T-cell (primary cell): ENCODE data around the gene SVIL. TPM values are rescaled to one million over a fixed set of nuclear protein-coding genes. Genes with fewer than 3 reads are reported as not detected.
"Not testable (repeated sequence)": the region's sequence is repeated elsewhere in the genome, so short reads cannot be mapped to it uniquely, and the experiment has no call there.

ENCODE experiments used
- ATAC-seq, 4 experiments: fragments of 200-7000 bp in 3 of 4; fragments of 150-1000 bp in 1 of 4; cut with Tn5 transposase; replicated peaks in 1 of 4; 1 replicate in 3 of 4; 2 replicates in 1 of 4; pipeline ENCODE4 v1.10.0; 2021; ENCODE audit warnings: moderate library complexity in 3 of 4, mild to moderate bottlenecking in 2 of 4, moderate number of reproducible peaks in 1 of 4
- CTCF ChIA-PET, 2 donors: fragments of 300-600 bp; sonication (Branson Sonifier 250); formaldehyde crosslinking; loops; one replicate each; lab custom pipeline; 2022; ENCODE audit warnings: antibody characterized with exemption in 2 of 2; lab: Charles Lee
- POLR2A ChIA-PET, 2 donors: fragments of 300-600 bp; sonication (Branson Sonifier 250); formaldehyde crosslinking; loops; one replicate each; lab custom pipeline; 2022; ENCODE audit warnings: antibody characterized with exemption in 2 of 2; lab: Charles Lee
- DNase-seq, 35 experiments: peaks; one replicate each; pipeline versions ENCODE4 v3.0.0 to v3.0.0-alpha.2; 2013 to 2023
- H3K27ac ChIP-seq: one replicate; pipeline ENCODE4 v1.5.1; 2013; ENCODE audit warnings: low read length
- H3K27me3 ChIP-seq, 2 experiments: replicated peaks in 1 of 2; 1 replicate in 1 of 2; 2 replicates in 1 of 2; pipeline versions ENCODE4 v1.6.1 to v1.7.0; 2013; ENCODE audit warnings: low read length in 1 of 2, mixed read lengths in 1 of 2; ENCODE audit not compliant: control insufficient read depth in 2 of 2, insufficient read depth in 2 of 2; ENCODE audit errors: extremely low read depth in 1 of 2
- H3K36me3 ChIP-seq, 2 donors: 1 replicate in 1 of 2; 2 replicates in 1 of 2; pipeline versions ENCODE4 v1.6.1 to v1.7.0; 2013; ENCODE audit warnings: low read length in 1 of 2; ENCODE audit not compliant: control insufficient read depth in 2 of 2, insufficient read depth in 1 of 2; ENCODE audit errors: extremely low read depth in 1 of 2
- H3K4me1 ChIP-seq, 2 experiments: 1 replicate in 1 of 2; 2 replicates in 1 of 2; pipeline versions ENCODE4 v1.6.1 to v1.7.0; 2013; ENCODE audit warnings: low read length in 2 of 2, mixed read lengths in 1 of 2; ENCODE audit not compliant: insufficient read depth in 2 of 2, control insufficient read depth in 1 of 2; ENCODE audit errors: extremely low read depth in 1 of 2
- H3K4me3 ChIP-seq, 2 donors: 1 replicate in 1 of 2; 2 replicates in 1 of 2; pipeline versions ENCODE4 v1.5.1 to v1.7.0; 2013; ENCODE audit warnings: mild to moderate bottlenecking in 2 of 2, low read length in 1 of 2, moderate library complexity in 1 of 2; ENCODE audit not compliant: control insufficient read depth in 1 of 2; ENCODE audit errors: extremely low read depth in 1 of 2
- H3K9me3 ChIP-seq: 2 replicates; pipeline ENCODE4 v1.7.0; 2013
- H3K27ac Mint-ChIP-seq, 2 donors: one replicate each; pipeline ENCODE4 v1.8.0; 2020 to 2021; ENCODE audit warnings: mild to moderate bottlenecking in 2 of 2, mixed read lengths in 2 of 2
- H3K27me3 Mint-ChIP-seq, 2 donors: one replicate each; pipeline ENCODE4 v1.8.0; 2021 to 2022; ENCODE audit warnings: mixed read lengths in 2 of 2
- H3K36me3 Mint-ChIP-seq: one replicate; pipeline ENCODE4 v1.8.0; 2021; ENCODE audit warnings: mixed read lengths
- H3K4me1 Mint-ChIP-seq, 3 donors: one replicate each; pipeline ENCODE4 v1.8.0; 2020 to 2022; ENCODE audit warnings: mixed read lengths in 3 of 3, mild to moderate bottlenecking in 1 of 3
- H3K4me3 Mint-ChIP-seq, 3 donors: one replicate each; pipeline ENCODE4 v1.8.0; 2020 to 2022; ENCODE audit warnings: mild to moderate bottlenecking in 3 of 3, mixed read lengths in 3 of 3, moderate library complexity in 3 of 3
- H3K9me3 Mint-ChIP-seq, 3 donors: one replicate each; pipeline ENCODE4 v1.8.0; 2020 to 2022; ENCODE audit warnings: mixed read lengths in 3 of 3
- WGBS: methylation state at CpG from one replicate; pipeline ENCODE4 v1.1.5; 2013; ENCODE audit warnings: missing lambda C conversion rate; ENCODE audit not compliant: insufficient coverage; 5-methylcytosine and 5-hydroxymethylcytosine counted together
- total RNA-seq, 35 experiments: library from RNA in 6 of 35; stranded (reverse) in 6 of 35; fragments of 120-200 nt in 1 of 35; gene quantifications; one replicate each; pipeline versions ENCODE4 v1.2.1 to v1.2.4 and lab custom pipeline; 2013 to 2026

Gene SVIL
- total RNA-seq, 5 donors from 2014 or later (not counting 1 experiment from before 2014, with no cell fraction given), result 17.4 to 45.6 (median 19.6) TPM

- peaks cover 0 to 6% of the 10 kb centered on the region in 2 donors for H3K36me3 ChIP-seq
- Mint-ChIP-seq H3K4me1 (peaks cover under 1 to 5% (median 3%) of the 10 kb centered on the region in 3 donors), H3K4me3 (no peak overlapping the region), H3K27ac (no peak overlapping the region), H3K36me3 (peaks cover 18% of the 10 kb centered on the region), H3K27me3 (no peaks in the 10 kb centered on the region), H3K9me3 (no peaks in the 10 kb centered on the region)
- POLR2A ChIA-PET, result no interaction called here
- H3K9me3 ChIP-seq, result no peaks in the 10 kb centered on the region
- no peak overlapping the region for H3K4me3 ChIP-seq
- H3K4me1 ChIP-seq, result no peaks in the 10 kb centered on the region
- 88% methylated on average over 3 of the region's 15 CpGs for WGBS
- ATAC-seq, result no peak
- no peaks in the 10 kb centered on the region for H3K27me3 ChIP-seq
- CTCF ChIA-PET, result no interaction called here
- DNase-seq, result no peak
- no peak overlapping the region for H3K27ac ChIP-seq
Measured at GRCh38 chr10:29541422-29542210, 93.2 kb downstream of the SVIL start.

GRCh38 chr10:29540016-29540415 is 94.8 kb downstream of the SVIL start:
- Mint-ChIP-seq H3K9me3 (no peaks in the 10 kb centered on the region), H3K27ac (no peak overlapping the region), H3K36me3 (peaks cover 24% of the 10 kb centered on the region), H3K4me3 (no peak overlapping the region), H3K27me3 (no peaks in the 10 kb centered on the region), H3K4me1 (peaks cover 1 to 12% (median 2%) of the 10 kb centered on the region in 3 donors)
- ChIA-PET CTCF (no interaction called here), POLR2A (no interaction called here)
- H3K4me3 ChIP-seq, result no peak overlapping the region
- H3K27ac ChIP-seq, result no peak overlapping the region
- ATAC-seq (no peak), DNase-seq (no peak)
- no peaks in the 10 kb centered on the region for H3K4me1 ChIP-seq
- 90% methylated on average over 3 of the region's 10 CpGs for WGBS
- H3K36me3 ChIP-seq, result peaks cover 0 to 2% of the 10 kb centered on the region in 2 donors
- H3K27me3 ChIP-seq, result no peaks in the 10 kb centered on the region
- no peaks in the 10 kb centered on the region for H3K9me3 ChIP-seq

- no peak overlapping the region for H3K4me3 ChIP-seq
- Mint-ChIP-seq H3K27ac (no peak overlapping the region), H3K4me3 (no peak overlapping the region), H3K9me3 (no peaks in the 10 kb centered on the region), H3K4me1 (peaks cover 1 to 12% (median 2%) of the 10 kb centered on the region in 3 donors), H3K36me3 (peaks cover 27% of the 10 kb centered on the region), H3K27me3 (no peaks in the 10 kb centered on the region)
- H3K9me3 ChIP-seq, result no peaks in the 10 kb centered on the region
- H3K27me3 ChIP-seq, result no peaks in the 10 kb centered on the region
- H3K27ac ChIP-seq, result no peak overlapping the region
- H3K4me1 ChIP-seq, result no peaks in the 10 kb centered on the region
- POLR2A ChIA-PET, result no interaction called here
- no peak for ATAC-seq
- WGBS, result 93% methylated on average over 5 of the region's 6 CpGs
- no peak for DNase-seq
- CTCF ChIA-PET, result no interaction called here
- no peaks in the 10 kb centered on the region for H3K36me3 ChIP-seq
Measured at GRCh38 chr10:29539412-29539811, 95.4 kb downstream of the SVIL start.

GRCh38 chr10:29537799-29538198 is 97.0 kb downstream of the SVIL start:
- POLR2A ChIA-PET, result no interaction called here
- H3K27ac Mint-ChIP-seq, result no peak overlapping the region
- H3K36me3 Mint-ChIP-seq, result peaks cover 32% of the 10 kb centered on the region

GRCh38 chr10:29536691-29537090 is 98.1 kb downstream of the SVIL start:
- H3K27me3 ChIP-seq, H3K36me3 ChIP-seq, ATAC-seq, DNase-seq, H3K4me1 Mint-ChIP-seq, H3K4me1 ChIP-seq, H3K27me3 Mint-ChIP-seq, H3K27ac Mint-ChIP-seq, H3K4me3 ChIP-seq, POLR2A ChIA-PET, H3K27ac ChIP-seq, H3K9me3 ChIP-seq, H3K9me3 Mint-ChIP-seq, H3K4me3 Mint-ChIP-seq, CTCF ChIA-PET: not testable (repeated sequence)
- peaks cover 38% of the 10 kb centered on the region for H3K36me3 Mint-ChIP-seq
- no CpG with 5 or more reads among the region's 8 CpGs for WGBS

More at GRCh38 chr10:29537799-29538198, 97.0 kb downstream of the SVIL start:
- Mint-ChIP-seq H3K4me1 (peaks cover 1 to 6% (median 2%) of the 10 kb centered on the region in 3 donors), H3K9me3 (no peaks in the 10 kb centered on the region), H3K27me3 (no peaks in the 10 kb centered on the region), H3K4me3 (no peak overlapping the region)
- H3K9me3 ChIP-seq, result no peaks in the 10 kb centered on the region
- CTCF ChIA-PET, result no interaction called here
- DNase-seq, result no peak
- no peak overlapping the region for H3K4me3 ChIP-seq
- no peaks in the 10 kb centered on the region for H3K27me3 ChIP-seq
- no peak overlapping the region for H3K27ac ChIP-seq
- WGBS, result 97% methylated on average over 4 of the region's 7 CpGs
- H3K4me1 ChIP-seq, result no peaks in the 10 kb centered on the region
- ATAC-seq, result no peak
- peaks cover 0 to 4% of the 10 kb centered on the region in 2 donors for H3K36me3 ChIP-seq

GRCh38 chr10:29535778-29536453 is 98.9 kb downstream of the SVIL start:
- CTCF ChIA-PET, result no interaction called here
- no peak overlapping the region for H3K27ac Mint-ChIP-seq
- POLR2A ChIA-PET, result no interaction called here
- H3K4me1 Mint-ChIP-seq, result peaks cover 1 to 6% (median 2%) of the 10 kb centered on the region in 3 donors
- no peaks in the 10 kb centered on the region for H3K9me3 Mint-ChIP-seq
- peaks cover 0 to 4% of the 10 kb centered on the region in 2 donors for H3K36me3 ChIP-seq
- H3K27me3 ChIP-seq, result no peaks in the 10 kb centered on the region
- H3K36me3 Mint-ChIP-seq, result peaks cover 38% of the 10 kb centered on the region
- H3K4me1 ChIP-seq, result no peaks in the 10 kb centered on the region
- H3K27me3 Mint-ChIP-seq, result no peaks in the 10 kb centered on the region
- whole genome bisulfite sequencing, result no CpG with 5 or more reads among the region's 7 CpGs
- no peak overlapping the region for H3K4me3 ChIP-seq
- no peak overlapping the region for H3K27ac ChIP-seq
- ATAC-seq, result no peak
- DNase-seq, result no peak
- no peaks in the 10 kb centered on the region for H3K9me3 ChIP-seq
- H3K4me3 Mint-ChIP-seq, result no peak overlapping the region
